Retinal pigment epithelial cell (primary cell): ENCODE measurements around the gene HACD1.

Source experiments
- DNase-seq: peaks from one replicate; pipeline ENCODE4 v3.0.0-alpha.2; 2010; ENCODE audit warnings: low read depth
- H3K4me3 ChIP-seq: 2 replicates; pipeline ENCODE4 v1.5.1; 2011; ENCODE audit warnings: mild to moderate bottlenecking, low read length, control low read depth, moderate library complexity
- CTCF ChIP-seq: conservative IDR thresholded peaks from 2 replicates; pipeline ENCODE4 v1.5.1; 2011; ENCODE audit warnings: low read depth, low read length, control low read depth, inconsistent platforms

HACD1 gene

GRCh38 chr10:17586821-17587234, 30.3 kb downstream of the HACD1 start:
- no peak overlapping the region for H3K4me3 ChIP-seq
- no peak for DNase-seq
- TF ChIP-seq CTCF = no peak

- no peak for DNase-seq
- TF ChIP-seq CTCF = no peak
- H3K4me3 ChIP-seq = no peak overlapping the region
Observed at GRCh38 chr10:17585016-17585415, 32.2 kb downstream of the HACD1 start.

- H3K4me3 ChIP-seq = no peak overlapping the region
- no peak for DNase-seq
- no peak for TF ChIP-seq CTCF
Observed at GRCh38 chr10:17580885-17581284, 36.3 kb downstream of the HACD1 start.

GRCh38 chr10:17578603-17579002, 38.6 kb downstream of the HACD1 start:
- no peak for TF ChIP-seq CTCF

GRCh38 chr10:17576768-17577167, 40.4 kb downstream of the HACD1 start:
- TF ChIP-seq CTCF = no peak
- DNase-seq = no peak
- no peak overlapping the region for H3K4me3 ChIP-seq

More at GRCh38 chr10:17578603-17579002, 38.6 kb downstream of the HACD1 start:
- no peak overlapping the region for H3K4me3 ChIP-seq
- DNase-seq = no peak

- no peak overlapping the region for H3K4me3 ChIP-seq
- no peak for DNase-seq
- no peak for TF ChIP-seq CTCF
Observed at GRCh38 chr10:17564911-17565310, 52.3 kb downstream of the HACD1 start.

- H3K4me3 ChIP-seq = no peak overlapping the region
- no peak for DNase-seq
- no peak for TF ChIP-seq CTCF
Observed at GRCh38 chr10:17563452-17563851, 53.7 kb downstream of the HACD1 start.
